ENCODE data around the gene SCFD1. TPM values are rescaled to one million over a fixed set of nuclear protein-coding genes. Genes with fewer than 3 reads are reported as not detected.

The SCFD1 gene
- total RNA-seq, 2 donors from 2014 or later = 71.9 to 91.1 TPM

GRCh38 chr14:30587141-30587540 lies 35.0 kb upstream of the SCFD1 start:
- Histone ChIP-seq H3K36me3 (replicated peaks in 1 of 2; ENCODE audit: insufficient read depth in 1 of 2, low read depth in 2 of 2) (peaks cover 0 to 6% of the 10 kb centered on the region in 2 donors), H3K27ac (no peak overlapping the region), H3K27me3 (no peaks in the 10 kb centered on the region), H3K9me3 (no peaks in the 10 kb centered on the region), H3K4me3 (no peak overlapping the region), H3K4me1 (no peaks in the 10 kb centered on the region)
- DNase-seq (no peak), ATAC-seq (no peak)
- WGBS, 2 donors = 55 to 61% methylated on average over 3 of the region's 3 CpGs
- TF ChIP-seq POLR2A (IDR thresholded peaks at IDR 0.05) (no peak), CTCF (IDR thresholded peaks at IDR 0.05) (no peak)
- intact Hi-C loops (cut with DNase I) = no loop called here

- H3K27ac ChIP-seq = no peak overlapping the region
- TF ChIP-seq POLR2A (IDR thresholded peaks at IDR 0.05) (no peak), CTCF (IDR thresholded peaks at IDR 0.05) (no peak)
- H3K4me1 ChIP-seq = no peaks in the 10 kb centered on the region
- peaks cover 0 to 6% of the 10 kb centered on the region in 2 donors for H3K36me3 ChIP-seq (replicated peaks in 1 of 2; ENCODE audit: insufficient read depth in 1 of 2, low read depth in 2 of 2)
- intact Hi-C loops (cut with DNase I) = no loop called here
- no peak for DNase-seq
- H3K4me3 ChIP-seq = no peak overlapping the region
- no peaks in the 10 kb centered on the region for H3K27me3 ChIP-seq
- ATAC-seq = no peak
- no peaks in the 10 kb centered on the region for H3K9me3 ChIP-seq
These were observed 33.2 kb upstream of the SCFD1 start for GRCh38 chr14:30588873-30589272.

DNA sequence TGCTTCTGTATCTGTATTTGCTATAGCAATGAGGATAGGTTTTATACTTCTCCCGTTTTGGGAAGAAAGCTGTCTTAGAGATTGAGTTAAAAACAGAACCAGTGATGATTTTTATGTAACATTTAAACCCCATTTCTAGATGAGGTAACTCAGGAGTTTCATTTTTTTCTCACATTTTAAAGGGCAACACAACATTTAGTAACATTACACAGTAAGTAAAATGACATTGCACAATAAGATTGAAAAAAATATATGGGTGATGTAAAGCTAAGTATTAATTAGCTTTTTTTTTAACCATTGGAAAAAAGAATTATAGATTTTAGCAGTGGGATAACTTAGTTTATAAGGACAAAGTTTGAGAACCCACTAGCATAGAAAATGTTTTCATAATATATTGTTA lies 25.2 kb upstream of the SCFD1 start:
- WGBS, 2 donors = 36 to 45% methylated on average over 1 of the region's 1 CpG
- intact Hi-C loops (cut with DNase I) = no loop called here
- H3K9me3 ChIP-seq = no peaks in the 10 kb centered on the region
- peaks cover 0 to 2% of the 10 kb centered on the region in 2 donors for H3K36me3 ChIP-seq (replicated peaks in 1 of 2; ENCODE audit: insufficient read depth in 1 of 2, low read depth in 2 of 2)
- no peak overlapping the region for H3K4me3 ChIP-seq
- peaks cover 4% of the 10 kb centered on the region for H3K4me1 ChIP-seq
- TF ChIP-seq POLR2A (IDR thresholded peaks at IDR 0.05) (no peak), CTCF (IDR thresholded peaks at IDR 0.05) (no peak)
- DNase-seq (no peak), ATAC-seq (no peak)
- no peaks in the 10 kb centered on the region for H3K27me3 ChIP-seq
- H3K27ac ChIP-seq = no peak overlapping the region

GRCh38 chr14:30597504-30597903 lies 24.6 kb upstream of the SCFD1 start:
- ATAC-seq (no peak), DNase-seq (no peak)
- Histone ChIP-seq H3K9me3 (no peaks in the 10 kb centered on the region), H3K36me3 (replicated peaks in 1 of 2; ENCODE audit: insufficient read depth in 1 of 2, low read depth in 2 of 2) (peaks cover 0 to 2% of the 10 kb centered on the region in 2 donors), H3K4me1 (peaks cover 4% of the 10 kb centered on the region), H3K27me3 (no peaks in the 10 kb centered on the region), H3K27ac (no peak overlapping the region), H3K4me3 (no peak overlapping the region)
- TF ChIP-seq POLR2A (IDR thresholded peaks at IDR 0.05) (no peak), CTCF (IDR thresholded peaks at IDR 0.05) (no peak)
- intact Hi-C loops (cut with DNase I) = no loop called here
